GM10847 (cell line): ENCODE results near the gene VASN.

ENCODE experiments used
- POLR2A ChIP-seq: IDR thresholded peaks from 2 replicates; pipeline ENCODE4 v1.6.1; 2011; ENCODE audit not compliant: insufficient read length; ENCODE audit errors: extremely low read depth

VASN gene

GRCh38 chr16:4410335-4411075, 38.9 kb downstream of the VASN start:
- TF ChIP-seq POLR2A, result no peak

GRCh38 chr16:4411684-4412083, 40.0 kb downstream of the VASN start:
- TF ChIP-seq POLR2A, result no peak

- TF ChIP-seq POLR2A, result no peak
Observed at GRCh38 chr16:4412159-4412558, 40.5 kb downstream of the VASN start.

GRCh38 chr16:4412854-4413253, 41.2 kb downstream of the VASN start:
- TF ChIP-seq POLR2A, result no peak

GRCh38 chr16:4414187-4414917, 42.7 kb downstream of the VASN start:
- no peak for TF ChIP-seq POLR2A

GRCh38 chr16:4415538-4416199, 44.0 kb downstream of the VASN start:
- TF ChIP-seq POLR2A, result peak; percentile 18

GRCh38 chr16:4416200-4417032, 44.8 kb downstream of the VASN start, which contains the start of gene CORO7:
Gene CORO7 (minus strand): TSS chr16:4416596. CDS start chr16:4416518, 78 bp downstream.
- TF ChIP-seq POLR2A, result peak; percentile 72

- TF ChIP-seq POLR2A, result no peak
Observed at GRCh38 chr16:4419402-4419959, 47.8 kb downstream of the VASN start.

- no peak for TF ChIP-seq POLR2A
Observed at GRCh38 chr16:4420505-4421105, 49.0 kb downstream of the VASN start.

- TF ChIP-seq POLR2A, result peak; percentile 81
Observed at GRCh38 chr16:4425378-4426020, 53.9 kb downstream of the VASN start, which contains the start of gene DNAJA3. Gene DNAJA3 (plus strand): TSS chr16:4425868. CDS start chr16:4425882, 14 bp downstream.

GRCh38 chr16:4426021-4426684, 54.5 kb downstream of the VASN start:
- TF ChIP-seq POLR2A, result no peak

- TF ChIP-seq POLR2A, result no peak
Observed at GRCh38 chr16:4426722-4427372, 55.2 kb downstream of the VASN start.

- TF ChIP-seq POLR2A, result no peak
Observed at GRCh38 chr16:4428500-4428899, 56.9 kb downstream of the VASN start.

- TF ChIP-seq POLR2A, result no peak
Observed at GRCh38 chr16:4431023-4431422, 59.4 kb downstream of the VASN start.
